Glomerular visceral epithelial cell (primary cell): ENCODE data around the gene KLC1.

Source experiments
- DNase-seq: peaks from one replicate; pipeline ENCODE4 v3.0.0-alpha.2; 2016; ENCODE audit errors: extremely low spot score

Gene KLC1

DNA sequence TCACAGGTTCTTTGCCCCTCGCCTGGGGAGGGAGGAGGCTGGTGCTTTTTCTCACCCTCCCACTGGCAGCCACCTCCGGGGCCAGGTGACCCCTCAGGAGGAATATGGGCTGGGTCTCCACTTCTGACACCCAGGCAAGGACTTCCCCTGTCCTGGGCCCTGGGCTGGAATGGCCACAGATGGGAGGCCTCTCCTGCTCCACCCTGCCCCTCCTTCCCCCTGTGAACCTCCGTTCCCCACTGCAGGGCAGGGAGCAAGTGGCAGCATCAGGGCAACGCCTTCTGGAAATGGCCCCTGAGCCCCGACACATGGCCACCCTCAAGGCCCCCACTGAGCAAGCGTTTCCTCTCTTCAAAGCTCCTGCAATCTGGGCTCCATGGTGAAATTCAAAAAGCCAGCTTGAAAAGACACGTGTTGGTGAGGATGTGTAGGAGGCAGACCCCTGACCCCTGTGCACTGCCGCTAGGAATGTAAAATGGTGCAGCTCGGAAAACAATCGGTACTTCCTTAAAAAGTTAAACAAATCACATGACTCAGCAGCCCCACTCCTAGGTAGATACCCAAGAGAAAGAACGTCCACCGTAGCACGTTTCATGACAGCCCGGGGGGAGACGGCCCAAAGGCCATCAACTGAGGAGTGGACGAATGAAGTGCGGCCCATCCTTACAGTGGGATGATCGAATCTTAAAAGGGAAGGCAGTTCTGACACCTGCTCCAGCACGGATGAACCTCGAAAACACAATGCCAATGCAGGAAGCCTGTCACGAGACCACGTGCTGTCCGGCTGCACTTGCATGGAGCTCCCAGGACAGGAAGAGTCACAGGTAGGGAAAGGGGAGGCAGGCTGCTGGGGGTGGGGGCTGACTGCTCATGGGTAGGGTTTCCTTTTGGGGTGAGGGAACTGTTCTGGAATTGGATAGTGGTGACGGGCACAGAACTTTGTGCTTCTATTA lies 74.7 kb downstream of the KLC1 start:
- no peak for DNase-seq

DNA sequence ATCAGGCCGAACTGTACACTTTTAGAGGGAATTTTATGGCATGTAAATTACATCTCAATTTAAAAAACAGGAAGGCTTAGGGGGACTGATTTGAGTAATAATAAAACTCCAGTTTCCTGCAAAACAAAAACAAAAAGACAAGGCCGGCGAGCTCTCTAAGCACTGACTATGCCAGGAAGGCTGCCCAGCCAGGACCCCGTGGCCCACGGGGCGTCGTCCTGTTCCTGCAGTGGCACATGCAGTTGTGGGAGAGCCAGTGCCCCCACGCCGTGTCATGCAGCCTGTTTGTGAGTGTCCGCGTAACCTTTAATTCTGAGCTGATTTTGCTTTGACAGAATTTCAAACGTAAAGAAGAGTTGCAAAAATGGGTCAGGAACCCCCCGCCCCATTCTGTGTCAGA lies 75.7 kb downstream of the KLC1 start:
- DNase-seq = no peak

DNA sequence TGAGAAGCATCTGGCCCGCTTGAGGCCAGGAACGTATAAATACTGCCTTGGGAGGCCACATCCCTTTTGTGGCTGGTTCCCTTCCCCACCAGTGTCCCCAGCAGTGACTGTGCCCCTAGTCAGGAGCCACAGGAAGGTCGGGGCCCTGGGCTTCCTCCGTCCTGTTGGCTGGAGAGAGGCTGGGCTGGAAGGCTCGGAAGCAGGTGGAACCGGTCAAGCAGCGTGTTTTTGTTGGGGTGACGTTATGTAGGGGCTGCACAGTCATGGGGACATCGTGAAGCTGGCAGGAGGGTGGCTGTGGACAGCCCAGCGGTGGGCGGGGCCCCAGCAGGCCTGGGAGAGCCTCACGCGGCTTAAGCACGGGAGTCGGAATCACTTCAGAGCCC lies 76.1 kb downstream of the KLC1 start:
- DNase-seq = no peak

DNA sequence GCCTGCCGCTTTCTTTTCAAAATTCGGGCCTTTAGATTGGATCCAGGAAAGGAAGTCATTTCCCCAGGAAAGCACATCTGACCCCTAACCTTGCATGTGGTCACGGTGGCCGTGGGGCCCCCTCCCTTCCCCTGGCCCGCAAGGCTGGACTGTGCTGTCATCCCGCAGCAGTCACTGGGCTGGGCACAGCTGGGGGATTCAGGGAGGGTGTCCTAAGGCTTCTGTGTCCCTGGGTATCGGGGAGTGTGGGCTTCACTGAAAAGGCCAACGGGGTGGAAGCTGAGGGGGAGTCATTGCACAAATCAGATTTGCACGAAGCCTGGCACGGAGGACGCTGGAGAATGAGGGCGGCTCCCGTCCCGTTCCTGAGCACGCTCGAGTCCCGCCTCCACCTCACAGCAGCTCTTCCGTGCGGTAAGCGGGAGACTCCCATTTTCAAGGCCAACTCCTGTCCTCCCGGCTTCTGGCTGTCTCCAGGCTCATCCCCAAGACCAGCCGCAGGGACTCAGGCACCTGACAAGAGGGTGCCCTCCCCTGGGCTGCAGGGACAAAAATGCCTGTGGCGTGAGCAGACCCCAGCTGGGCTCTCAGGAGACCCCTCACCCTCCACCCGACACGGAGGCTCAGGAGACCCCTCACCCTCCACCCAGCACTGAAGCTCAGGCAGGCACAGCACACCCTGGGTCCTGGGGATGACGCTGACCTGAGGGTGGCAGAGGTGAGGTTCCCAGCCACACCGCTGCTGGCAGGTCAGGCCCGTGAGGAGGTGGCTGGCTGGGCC lies 76.7 kb downstream of the KLC1 start:
- DNase-seq = no peak

DNA sequence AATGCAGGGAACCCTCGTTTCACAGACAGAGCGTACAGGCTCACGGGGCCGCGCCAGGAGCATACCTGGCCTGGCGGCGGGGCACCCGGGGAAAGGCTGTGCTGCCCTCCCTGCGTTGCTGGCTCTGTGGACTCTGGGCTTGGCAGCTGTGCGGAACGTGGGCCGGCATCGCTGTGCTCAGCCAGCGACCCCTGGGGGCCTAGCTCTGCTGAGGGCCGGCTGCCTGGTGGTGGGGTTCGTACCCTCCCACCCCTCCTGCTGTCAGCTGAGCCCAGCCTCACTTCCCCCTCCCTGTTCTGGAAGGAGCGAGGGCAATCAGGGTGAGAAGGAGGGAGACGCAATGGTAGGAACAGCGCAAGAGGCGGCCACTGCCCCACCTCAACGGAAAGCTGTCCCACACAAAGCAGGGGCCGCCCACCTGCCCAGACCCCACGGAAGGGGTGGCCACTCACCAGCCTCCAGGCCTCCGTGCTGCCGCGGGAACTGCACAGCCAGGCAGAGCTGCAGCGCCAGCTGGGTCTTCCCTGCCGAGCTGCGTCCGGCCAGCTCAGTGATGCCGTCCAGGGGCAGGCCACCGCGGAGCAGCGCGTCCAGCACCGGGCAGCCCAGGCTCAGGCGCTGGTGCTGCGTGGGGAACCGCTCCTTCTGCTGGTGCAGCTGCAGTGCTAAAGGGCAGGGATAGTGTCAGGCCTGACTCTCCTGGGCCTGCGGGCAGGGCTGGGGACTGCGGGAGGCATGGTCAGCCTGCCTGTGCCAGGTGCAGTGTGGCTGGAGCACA lies 77.7 kb downstream of the KLC1 start:
- no peak for DNase-seq

DNA sequence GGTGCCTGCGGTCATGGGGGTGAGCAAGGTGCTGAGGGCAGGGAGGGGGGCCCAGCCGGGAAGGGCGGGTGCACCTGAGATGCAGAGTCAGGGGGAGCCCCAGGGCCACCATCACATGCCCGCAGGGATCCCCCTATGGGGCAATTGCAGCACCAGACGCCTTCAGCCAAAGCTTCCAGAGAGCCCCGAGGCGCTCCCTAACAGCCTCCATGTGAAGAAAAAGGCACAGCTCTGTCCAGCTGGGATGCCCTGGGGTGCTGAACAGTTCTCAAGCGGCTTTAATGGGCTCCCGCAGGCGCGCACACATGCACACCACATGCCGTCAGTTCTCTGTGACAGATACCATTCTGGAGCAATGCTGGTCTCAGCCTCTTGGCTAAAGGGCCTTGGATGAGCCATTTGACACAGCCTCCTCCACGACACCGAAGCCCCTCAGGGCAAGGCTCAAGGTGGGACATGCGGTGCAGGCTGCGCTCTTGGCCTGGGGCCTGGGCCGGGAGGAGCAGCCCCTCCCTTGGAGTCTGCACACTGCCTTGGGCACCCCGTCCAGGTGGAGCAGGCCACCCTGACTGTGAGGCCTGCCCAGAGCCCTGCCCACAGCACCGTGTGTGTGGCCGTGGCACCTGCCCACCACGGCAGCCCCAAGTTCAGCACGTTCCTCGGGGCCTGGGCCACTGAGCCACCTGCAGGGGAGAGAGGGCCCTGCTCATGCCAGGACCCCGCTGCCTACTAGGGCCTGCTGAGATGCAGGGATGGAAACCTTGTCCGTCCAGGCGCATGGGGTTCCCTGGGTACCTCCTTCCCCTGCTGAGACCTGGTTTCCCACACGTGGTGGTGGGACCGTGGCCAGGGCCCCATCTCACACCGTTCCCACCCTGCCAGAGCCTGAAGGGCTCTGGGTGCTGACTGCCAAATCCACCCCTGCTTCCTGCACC lies 78.6 kb downstream of the KLC1 start:
- DNase-seq = no peak

DNA sequence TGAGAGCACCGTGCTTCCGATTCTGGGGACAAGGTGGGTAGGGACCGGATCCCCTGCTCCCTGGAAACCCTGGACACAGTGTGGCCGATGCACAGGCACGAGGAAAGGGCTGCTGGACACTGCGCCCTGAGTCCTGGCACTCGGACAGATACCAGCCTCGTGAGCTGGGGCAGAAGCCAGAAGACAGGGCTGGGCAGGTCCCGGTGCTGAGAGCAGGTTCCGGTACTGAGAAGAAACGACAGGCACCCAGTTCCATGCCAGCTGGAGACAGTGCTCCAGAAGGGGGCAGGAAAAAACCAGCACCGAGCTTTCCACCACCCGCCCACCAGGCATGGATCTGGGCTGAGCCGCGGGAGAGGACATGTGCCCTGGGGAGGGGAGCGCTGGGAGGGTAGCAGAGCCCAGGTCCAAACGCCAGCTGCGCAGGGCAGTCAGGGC lies 79.8 kb downstream of the KLC1 start:
- DNase-seq = no peak

DNA sequence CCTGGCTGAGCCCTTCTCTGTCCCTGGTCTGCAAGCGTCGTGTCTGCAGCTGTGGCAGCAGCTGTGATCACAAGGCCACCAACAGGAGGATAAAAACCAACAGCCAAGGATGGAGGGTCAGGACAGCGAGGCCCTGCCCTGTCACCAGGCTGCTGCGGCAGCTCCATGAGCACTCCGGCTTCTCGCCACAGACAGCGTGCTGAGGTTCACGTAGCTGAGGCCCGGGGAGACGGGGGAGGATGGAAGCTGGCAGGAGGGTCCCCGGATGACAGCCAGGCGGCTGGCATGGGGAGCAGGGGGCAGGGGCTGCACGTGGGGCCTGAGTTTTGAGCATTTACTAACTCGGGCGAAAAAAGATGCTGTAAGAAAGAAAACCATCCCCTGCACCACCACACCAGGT lies 80.8 kb downstream of the KLC1 start:
- DNase-seq = no peak

DNA sequence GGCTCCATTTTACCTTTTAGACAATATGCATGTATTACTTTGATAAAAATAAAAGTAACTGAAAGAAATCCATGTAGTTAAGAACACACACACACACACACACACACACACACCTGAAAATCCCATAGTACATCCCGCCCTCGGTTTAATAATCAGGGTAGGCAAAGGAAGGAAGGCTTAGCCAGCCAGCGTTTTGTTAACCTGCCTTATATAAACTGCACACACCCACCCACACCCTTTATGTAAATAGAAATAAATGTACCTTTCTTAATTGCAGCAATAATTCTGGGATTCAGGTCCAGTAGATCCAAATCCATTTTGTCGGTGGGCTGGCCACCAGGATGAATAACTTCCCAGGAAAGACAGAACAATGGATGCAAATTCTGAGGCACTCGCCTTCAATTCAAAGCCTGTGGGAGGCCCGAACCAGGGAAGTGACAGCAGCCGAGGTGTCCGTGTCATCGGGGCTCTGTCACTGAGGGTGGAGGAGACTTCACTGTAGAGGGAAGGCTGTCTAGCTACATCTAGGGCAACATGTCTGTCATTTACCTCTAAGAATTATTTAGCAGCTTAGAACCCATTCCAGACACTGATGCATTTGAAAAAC lies 81.9 kb downstream of the KLC1 start:
- no peak for DNase-seq

DNA sequence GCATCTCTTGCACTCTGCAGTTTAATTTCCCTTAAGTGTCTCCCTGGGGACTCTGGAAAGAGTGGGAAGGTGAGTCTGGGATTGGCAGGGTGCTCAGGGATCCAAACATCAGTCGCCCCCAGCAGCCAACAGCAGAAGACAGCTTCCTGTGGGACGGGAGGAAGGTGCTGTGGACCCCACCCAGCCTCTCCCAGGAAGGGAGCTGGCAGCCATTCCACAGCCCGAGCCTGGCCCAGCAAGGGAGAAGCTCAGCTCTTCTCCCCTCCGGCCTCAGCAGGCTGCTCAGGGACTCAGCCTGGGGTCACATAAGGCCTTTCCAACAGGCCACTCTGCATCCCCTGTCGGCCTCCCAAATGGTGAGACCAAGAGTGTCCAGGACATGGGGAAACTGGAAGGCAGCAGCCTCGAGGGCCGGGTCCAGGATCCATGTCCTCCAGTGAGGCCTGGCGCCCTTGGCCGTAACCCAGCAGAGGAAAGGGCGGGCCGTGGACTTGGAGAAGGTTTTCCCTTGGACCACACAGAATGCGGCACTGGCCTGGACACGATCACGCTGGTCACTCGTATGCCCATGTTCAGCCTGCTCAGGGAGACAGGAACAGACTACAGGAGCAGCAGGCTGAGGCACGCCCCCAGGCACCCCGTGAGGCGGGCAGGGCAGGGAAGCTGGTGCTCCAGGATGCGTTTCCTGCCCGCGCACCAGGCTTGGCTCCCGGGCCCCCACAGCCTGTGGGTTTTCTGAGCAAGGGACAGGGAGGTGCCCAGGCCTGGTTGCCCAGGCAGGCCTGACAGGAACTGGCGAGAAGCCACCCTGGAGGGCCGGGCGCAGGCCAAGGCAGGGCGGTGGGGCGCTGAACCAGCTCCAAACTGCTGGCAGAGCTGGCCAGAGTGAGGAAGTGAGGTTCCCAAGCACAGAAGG lies 82.8 kb downstream of the KLC1 start:
- DNase-seq = no peak

DNA sequence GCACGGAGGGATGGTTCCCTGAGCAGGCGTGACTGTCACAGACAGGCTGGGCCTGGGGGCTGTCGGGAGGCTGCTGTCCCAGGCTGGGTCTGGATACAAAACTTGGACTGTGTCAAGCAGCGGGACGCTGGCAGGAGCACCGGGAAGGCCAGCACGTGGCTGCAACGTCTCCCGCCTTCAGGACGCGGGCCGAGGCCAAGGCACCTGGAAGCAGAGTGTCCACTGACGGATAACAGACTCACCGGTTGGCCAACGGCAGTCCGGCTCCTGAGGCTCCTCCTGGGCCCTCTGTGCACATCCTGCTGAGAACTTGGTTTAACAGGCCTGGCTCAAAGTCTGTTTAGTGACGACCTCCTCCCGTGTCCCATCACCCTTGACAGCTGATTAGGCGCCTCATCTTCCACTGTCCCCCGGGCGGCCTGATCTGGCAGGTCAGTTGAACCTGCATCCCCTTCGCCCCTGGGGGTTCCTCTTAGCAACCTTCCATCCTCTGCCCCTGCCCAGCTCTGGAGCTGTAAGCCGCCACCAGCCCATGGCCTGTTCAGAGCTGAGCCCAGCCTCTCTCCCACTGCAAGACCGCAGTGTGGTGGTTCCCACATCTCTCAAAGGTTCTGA lies 83.7 kb downstream of the KLC1 start:
- DNase-seq = no peak

DNA sequence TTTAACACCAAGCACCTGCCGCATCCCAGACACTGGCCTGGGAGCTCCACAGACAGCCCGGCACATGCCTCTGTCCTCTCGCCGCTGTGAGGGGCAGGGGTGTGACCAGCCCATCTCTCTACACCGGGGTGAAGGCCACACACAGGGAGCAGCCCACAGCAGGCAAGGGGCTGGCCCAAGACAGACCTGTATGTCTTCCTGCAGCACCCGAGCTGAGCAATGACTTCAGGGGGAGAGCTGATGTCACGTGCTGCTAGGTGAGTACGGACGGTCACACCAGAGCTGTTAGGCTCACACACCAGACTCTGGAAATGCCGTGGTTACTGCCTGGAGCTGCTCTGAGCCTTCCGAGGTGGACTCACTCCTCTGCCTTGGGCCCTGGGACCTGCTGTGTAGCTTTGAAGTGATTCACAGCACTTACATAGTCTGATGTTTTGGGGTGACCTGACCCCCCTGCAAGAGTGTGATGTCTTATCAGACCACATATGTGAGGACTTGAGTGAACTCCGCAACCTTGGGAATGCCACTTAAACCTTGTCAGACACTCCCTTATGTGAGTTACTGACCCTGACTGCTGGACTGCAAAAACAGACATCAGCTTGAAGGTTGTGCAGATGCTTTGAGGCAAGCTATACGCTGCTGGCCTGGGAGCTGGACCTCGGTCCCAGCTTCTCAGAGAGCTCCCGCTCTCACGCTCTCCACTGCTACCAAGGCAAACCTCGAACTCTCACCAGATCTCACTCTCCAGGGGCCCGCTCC lies 84.5 kb downstream of the KLC1 start:
- peak; percentile 40 for DNase-seq

DNA sequence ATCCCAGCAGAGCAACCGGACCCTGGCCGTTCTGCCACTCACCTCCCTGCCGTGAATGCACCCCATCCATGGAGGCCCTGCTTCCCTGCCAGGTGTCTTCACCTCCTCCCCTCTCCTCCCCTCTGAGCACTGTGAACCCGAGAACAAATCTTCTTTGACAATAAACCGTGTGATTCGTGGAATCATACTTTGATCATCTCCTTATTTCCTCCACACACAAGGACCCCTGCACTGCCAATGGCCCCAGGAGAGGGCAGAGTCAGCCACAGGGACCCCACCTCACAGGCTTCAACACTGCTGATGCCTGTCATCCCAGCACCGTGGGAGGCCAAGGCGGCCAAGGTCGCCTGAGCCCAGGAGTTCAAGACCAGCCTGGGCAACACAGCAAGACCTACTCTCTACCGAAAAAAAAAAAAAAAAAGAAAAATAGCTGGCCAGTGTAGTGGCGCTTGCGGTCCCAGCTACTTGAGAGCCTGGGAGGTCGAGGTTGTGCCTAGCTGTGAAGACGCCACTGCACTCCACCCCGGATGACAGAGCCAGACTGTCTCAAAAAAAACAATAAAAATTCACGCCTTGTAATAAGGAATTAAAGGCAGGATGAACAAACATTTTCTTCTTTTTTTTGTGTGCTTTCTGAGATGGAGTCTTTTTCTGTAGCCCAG lies 85.2 kb downstream of the KLC1 start:
- no peak for DNase-seq

DNA sequence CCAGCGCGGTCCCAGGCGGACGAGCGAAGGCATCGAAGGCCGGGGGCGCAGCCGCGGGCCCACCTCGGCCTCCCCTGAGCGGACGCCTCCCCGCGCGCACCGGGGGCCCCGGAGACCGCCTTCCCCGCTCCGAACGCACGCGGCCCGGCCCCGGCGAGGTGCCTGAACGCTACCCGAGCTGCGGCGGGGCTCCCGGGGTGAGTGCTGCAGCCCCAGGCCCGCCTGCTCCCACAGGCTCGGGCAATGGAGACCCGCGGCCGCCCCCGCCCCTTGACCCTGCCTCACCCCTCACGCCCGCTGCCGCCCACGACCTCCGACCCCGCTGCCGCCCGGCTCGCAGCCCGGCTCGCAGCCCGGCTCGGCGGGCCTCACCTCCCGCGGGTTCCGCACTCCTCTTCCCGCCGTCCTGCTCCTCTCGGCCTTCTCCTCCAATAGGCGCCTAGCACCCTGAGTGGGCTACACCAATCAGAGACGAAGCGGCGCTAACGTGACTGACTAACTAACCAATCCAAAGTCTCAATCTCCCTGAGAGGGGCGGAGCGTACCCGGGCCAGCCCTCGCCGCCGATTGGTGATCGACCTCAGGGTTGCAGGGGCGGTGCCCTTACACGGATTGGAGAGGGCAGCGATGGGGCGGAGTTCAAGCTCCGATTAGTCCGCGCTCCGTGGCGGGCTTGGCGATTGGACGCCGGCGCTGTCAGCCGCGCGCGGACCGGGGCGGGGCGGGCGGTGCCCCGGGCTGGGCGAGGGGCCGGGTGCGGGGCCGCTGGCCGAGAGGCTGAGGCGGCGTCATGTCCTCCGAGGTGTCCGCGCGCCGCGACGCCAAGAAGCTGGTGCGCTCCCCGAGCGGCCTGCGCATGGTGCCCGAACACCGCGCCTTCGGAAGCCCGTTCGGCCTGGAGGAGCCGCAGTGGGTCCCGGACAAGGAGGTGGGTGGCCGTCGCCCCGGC lies 86.3 kb downstream of the KLC1 start, which contains the start of the genes XRCC3 and ZFYVE21:
Gene XRCC3, minus strand, starts transcription at position 400 of the 949 bp plus-strand sequence. CDS start 4,364 bp downstream, outside the sequence.
Gene ZFYVE21, plus strand, starts transcription at position 759 of the 949 bp plus-strand sequence. Its CDS starts 32 bp downstream, at position 791.
- DNase-seq = peak; percentile 99

DNA sequence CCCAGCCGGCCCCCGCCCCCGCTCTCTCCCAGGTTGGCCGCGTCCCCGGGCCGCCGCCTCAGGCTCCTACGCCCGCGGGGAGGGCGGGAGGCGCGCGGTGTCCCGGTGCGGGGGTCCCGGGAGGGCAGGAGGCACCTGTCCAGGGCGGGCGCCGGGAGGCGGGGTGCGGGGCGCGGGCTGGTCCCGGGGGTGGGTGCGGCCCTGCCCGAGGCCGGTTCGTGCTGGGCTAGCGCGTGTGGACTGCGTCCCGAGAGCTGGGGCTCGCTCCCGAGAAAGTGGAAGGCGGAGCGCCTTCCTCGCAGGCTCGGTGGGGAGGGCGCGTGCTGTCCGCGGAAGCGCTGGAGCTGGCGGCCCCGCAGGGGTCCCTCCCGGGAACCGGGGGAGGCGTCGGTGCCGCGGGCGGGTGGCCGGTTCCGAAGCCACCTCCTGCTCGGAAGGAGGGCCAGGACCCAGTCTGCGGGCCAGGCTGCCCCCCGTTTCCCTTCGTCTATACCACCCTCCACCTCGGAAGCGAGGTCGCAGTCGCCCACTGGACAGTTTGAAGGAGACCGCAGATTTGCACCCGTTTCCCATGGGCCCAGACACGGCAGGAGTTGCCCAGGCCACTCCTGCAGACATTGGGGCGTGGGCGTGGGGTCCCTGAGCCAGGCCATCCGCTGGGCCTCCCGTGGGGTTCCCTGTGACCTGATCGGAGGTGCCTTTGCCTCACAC lies 87.2 kb downstream of the KLC1 start:
- no peak for DNase-seq
